ENCODE measurements around the gene SIRT2. TPM values are rescaled to one million over a fixed set of nuclear protein-coding genes. Genes with fewer than 3 reads are reported as not detected.
"Not testable (repeated sequence)": the region's sequence is repeated elsewhere in the genome, so short reads cannot be mapped to it uniquely, and the experiment has no call there.

Gene SIRT2
- total RNA-seq, 1 experiment from 2014 or later, result 8.4 TPM

GRCh38 chr19:38941979-38942378 is 42.6 kb upstream of the SIRT2 start:
- Histone ChIP-seq H4K20me1 (ENCODE audit: control insufficient read depth, insufficient read depth, insufficient read length) (no peaks in the 10 kb centered on the region), H2BK5ac (ENCODE audit: insufficient read length, low read length) (no peak overlapping the region), H3K4me1 (ENCODE audit: insufficient read depth, low read length) (no peaks in the 10 kb centered on the region), H2BK120ac (ENCODE audit: low read depth, low read length, poor library complexity, severe bottlenecking) (no peak overlapping the region), H4K8ac (replicated peaks; ENCODE audit: insufficient read length, low read depth, low read length) (no peak overlapping the region), H3T11ph (ENCODE audit: low read length) (no peak overlapping the region), H3K79me2 (ENCODE audit: insufficient read depth, low read length) (no peaks in the 10 kb centered on the region), H2AK5ac (ENCODE audit: insufficient read length, low read length) (no peak overlapping the region), H3K4ac (ENCODE audit: low read depth, low read length) (no peak overlapping the region), H4K5ac (ENCODE audit: insufficient read length, low read depth, low read length) (no peak overlapping the region), H3K18ac (ENCODE audit: insufficient read length, low read depth, low read length) (no peak overlapping the region), H3K9me3 (ENCODE audit: control insufficient read depth, low read depth, low read length) (no peaks in the 10 kb centered on the region), H2BK15ac (ENCODE audit: low read depth, low read length) (no peak overlapping the region), H2BK20ac (ENCODE audit: low read depth, low read length, poor library complexity, severe bottlenecking) (no peak overlapping the region), H3K56ac (ENCODE audit: insufficient read length, low read depth, low read length) (no peak overlapping the region), H3K27me3 (ENCODE audit: insufficient read depth, low read length) (no peaks in the 10 kb centered on the region), H3K23ac (ENCODE audit: insufficient read length, low read depth, low read length) (no peak overlapping the region), H2BK12ac (ENCODE audit: insufficient read length, low read depth, low read length) (no peak overlapping the region), H3K27ac (ENCODE audit: insufficient read length, low read depth, low read length) (no peak overlapping the region), H3K79me1 (ENCODE audit: insufficient read depth, low read depth, low read length, poor library complexity, severe bottlenecking) (no peaks in the 10 kb centered on the region), H3K23me2 (ENCODE audit: insufficient read length, low read depth, low read length, poor library complexity, severe bottlenecking) (no peaks in the 10 kb centered on the region), H2AFZ (ENCODE audit: low read length) (no peak overlapping the region), H3K9ac (ENCODE audit: extremely low read depth, insufficient read length, low read length) (no peak overlapping the region), H3K4me2 (ENCODE audit: insufficient read depth, insufficient read length, low read length) (no peak overlapping the region), H3K14ac (ENCODE audit: insufficient read depth, low read length) (no peak overlapping the region), H4K91ac (ENCODE audit: insufficient read length, low read depth, low read length) (no peak overlapping the region)
- Mint-ChIP-seq H3K27ac (peak overlapping the region in 1 of 3 experiments; percentile 11; a peak in 1 of 7 replicates), H3K36me3 (ENCODE audit: insufficient read depth in 1 of 3, low read depth in 3 of 3) (peaks cover 10 to 23% (median 23%) of the 10 kb centered on the region in 3 experiments), H3K4me1 (peaks cover 4% of the 10 kb centered on the region in 2 experiments; a peak in 2 of 4 replicates), H3K4me3 (no peak overlapping the region), H3K9me3 (no peaks in the 10 kb centered on the region; a peak in 1 of 5 replicates), H3K27me3 (ENCODE audit: low read depth) (peaks cover 33% of the 10 kb centered on the region)
- TF ChIP-seq CTCF (conservative IDR thresholded peaks at IDR 0.05), result no peak
- DNase-seq, result no peak
- WGBS (ENCODE audit: extremely low coverage, insufficient read length, low lambda C conversion rate), result no CpG with 5 or more reads among the region's 2 CpGs

DNA sequence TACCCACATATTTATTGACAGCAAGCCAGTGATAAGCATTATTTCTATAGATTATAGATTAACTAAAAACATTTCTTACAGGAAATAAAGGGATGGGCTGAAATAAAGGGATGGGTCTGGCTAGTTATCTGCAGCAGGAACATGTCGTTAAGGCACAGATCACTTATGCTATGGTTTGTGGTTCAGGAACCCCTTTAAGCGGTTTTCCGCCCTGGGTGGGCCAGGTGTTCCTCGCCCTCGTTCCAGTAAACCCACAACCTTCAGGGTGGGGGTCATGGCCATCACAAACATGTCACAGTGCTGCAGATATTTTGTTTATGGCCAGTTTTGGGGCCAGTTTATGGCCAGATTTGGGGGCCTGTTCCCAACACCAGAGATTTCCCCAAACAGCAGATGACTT is 42.0 kb upstream of the SIRT2 start:
- H3K14ac ChIP-seq (ENCODE audit: insufficient read depth, low read length); H2BK12ac ChIP-seq (ENCODE audit: insufficient read length, low read depth, low read length); H2AFZ ChIP-seq (ENCODE audit: low read length); H2BK120ac ChIP-seq (ENCODE audit: low read depth, low read length, poor library complexity, severe bottlenecking); H2BK20ac ChIP-seq (ENCODE audit: low read depth, low read length, poor library complexity, severe bottlenecking); H4K91ac ChIP-seq (ENCODE audit: insufficient read length, low read depth, low read length); H3K27me3 ChIP-seq (ENCODE audit: insufficient read depth, low read length); H3K4ac ChIP-seq (ENCODE audit: low read depth, low read length); H4K20me1 ChIP-seq (ENCODE audit: control insufficient read depth, insufficient read depth, insufficient read length); DNase-seq; H3K56ac ChIP-seq (ENCODE audit: insufficient read length, low read depth, low read length); H3K23ac ChIP-seq (ENCODE audit: insufficient read length, low read depth, low read length); H3K4me1 Mint-ChIP-seq; H3T11ph ChIP-seq (ENCODE audit: low read length); H3K4me2 ChIP-seq (ENCODE audit: insufficient read depth, insufficient read length, low read length); H3K9me3 Mint-ChIP-seq; H3K23me2 ChIP-seq (ENCODE audit: insufficient read length, low read depth, low read length, poor library complexity, severe bottlenecking); H3K79me1 ChIP-seq (ENCODE audit: insufficient read depth, low read depth, low read length, poor library complexity, severe bottlenecking); H4K8ac ChIP-seq (replicated peaks; ENCODE audit: insufficient read length, low read depth, low read length); H3K27ac ChIP-seq (ENCODE audit: insufficient read length, low read depth, low read length); H3K4me3 Mint-ChIP-seq; H3K18ac ChIP-seq (ENCODE audit: insufficient read length, low read depth, low read length); H2BK15ac ChIP-seq (ENCODE audit: low read depth, low read length); H3K9me3 ChIP-seq (ENCODE audit: control insufficient read depth, low read depth, low read length); H2AK5ac ChIP-seq (ENCODE audit: insufficient read length, low read length); H3K79me2 ChIP-seq (ENCODE audit: insufficient read depth, low read length); H4K5ac ChIP-seq (ENCODE audit: insufficient read length, low read depth, low read length); H3K4me1 ChIP-seq (ENCODE audit: insufficient read depth, low read length); H2BK5ac ChIP-seq (ENCODE audit: insufficient read length, low read length); H3K9ac ChIP-seq (ENCODE audit: extremely low read depth, insufficient read length, low read length); H3K27ac Mint-ChIP-seq: not testable (repeated sequence)
- Mint-ChIP-seq H3K27me3 (ENCODE audit: low read depth) (peaks cover 37% of the 10 kb centered on the region), H3K36me3 (ENCODE audit: insufficient read depth in 1 of 3, low read depth in 3 of 3) (peaks cover 10 to 18% (median 18%) of the 10 kb centered on the region in 3 experiments)
- no CpG with 5 or more reads among the region's 5 CpGs for WGBS (ENCODE audit: extremely low coverage, insufficient read length, low lambda C conversion rate)

Data from H9 (cell line).